ENCODE measurements around the gene SMU1.
A peak's percentile ranks its signal among the peaks of the same experiment; 100 is the strongest.

Gene SMU1

DNA sequence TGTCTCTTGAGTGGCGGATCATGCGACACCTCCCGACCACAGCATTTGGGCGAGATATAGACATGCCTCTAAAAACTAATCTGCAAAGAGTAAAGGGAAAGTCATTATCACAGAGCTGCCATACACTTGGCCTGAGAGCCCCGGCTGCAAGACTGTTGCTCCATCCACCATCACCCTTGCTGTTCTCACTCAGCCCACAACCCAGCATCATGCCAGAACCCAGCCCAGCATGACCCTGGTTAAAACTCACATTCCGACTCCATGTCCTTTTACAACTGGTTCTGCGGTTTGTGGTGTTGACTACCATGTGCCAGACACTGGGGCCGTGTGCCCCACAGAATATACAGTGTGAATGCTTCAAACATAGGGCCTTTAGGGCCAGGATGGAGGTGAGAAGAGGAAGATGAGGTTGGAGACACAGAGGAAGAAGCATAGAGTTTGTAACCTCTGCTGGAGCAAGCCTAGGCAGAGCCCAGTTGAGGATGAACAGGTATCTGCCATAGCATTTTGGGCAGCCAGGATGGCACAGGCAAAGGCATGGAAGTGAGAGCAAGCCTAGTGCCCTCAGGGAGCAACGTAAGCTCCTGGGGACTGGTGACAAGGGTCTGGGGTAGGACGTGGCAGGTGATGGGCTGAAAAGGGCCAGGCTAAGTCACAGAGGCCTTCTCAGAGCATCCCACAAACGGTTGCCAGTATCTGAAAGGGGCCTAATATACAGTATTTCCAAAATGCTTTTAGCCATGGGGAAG lies 37.5 kb upstream of the SMU1 start:
- H3K4me3 ChIP-seq (ENCODE audit: insufficient read depth, low read depth, low read length, poor library complexity, severe bottlenecking) = no peak overlapping the region
- peaks cover 9% of the 10 kb centered on the region for H3K4me1 ChIP-seq (ENCODE audit: control insufficient read depth, insufficient read depth, low read length, poor library complexity, severe bottlenecking)
- no peaks in the 10 kb centered on the region for H3K27me3 ChIP-seq (replicated peaks; ENCODE audit: control insufficient read depth, insufficient read depth, low read length, poor library complexity, severe bottlenecking)

GRCh38 chr9:33112094-33112493 lies 35.6 kb upstream of the SMU1 start:
- Histone ChIP-seq H3K27ac (ENCODE audit: insufficient read depth, low read length, poor library complexity, severe bottlenecking) (no peak overlapping the region), H3K4me3 (ENCODE audit: insufficient read depth, low read depth, low read length, poor library complexity, severe bottlenecking) (no peak overlapping the region), H3K27me3 (replicated peaks; ENCODE audit: control insufficient read depth, insufficient read depth, low read length, poor library complexity, severe bottlenecking) (no peaks in the 10 kb centered on the region), H3K9me3 (ENCODE audit: control insufficient read depth, low read length) (no peaks in the 10 kb centered on the region), H3K4me1 (ENCODE audit: control insufficient read depth, insufficient read depth, low read length, poor library complexity, severe bottlenecking) (peaks cover under 1% of the 10 kb centered on the region), H3K36me3 (ENCODE audit: control insufficient read depth, insufficient read depth, low read length) (peaks cover 34% of the 10 kb centered on the region)
- DNase-seq = no peak

More for the DNA sequence above, 37.5 kb upstream of the SMU1 start:
- DNase-seq = no peak
- H3K36me3 ChIP-seq (ENCODE audit: control insufficient read depth, insufficient read depth, low read length) = peaks cover 36% of the 10 kb centered on the region
- H3K9me3 ChIP-seq (ENCODE audit: control insufficient read depth, low read length) = no peaks in the 10 kb centered on the region
- no peak overlapping the region for H3K27ac ChIP-seq (ENCODE audit: insufficient read depth, low read length, poor library complexity, severe bottlenecking)

DNA sequence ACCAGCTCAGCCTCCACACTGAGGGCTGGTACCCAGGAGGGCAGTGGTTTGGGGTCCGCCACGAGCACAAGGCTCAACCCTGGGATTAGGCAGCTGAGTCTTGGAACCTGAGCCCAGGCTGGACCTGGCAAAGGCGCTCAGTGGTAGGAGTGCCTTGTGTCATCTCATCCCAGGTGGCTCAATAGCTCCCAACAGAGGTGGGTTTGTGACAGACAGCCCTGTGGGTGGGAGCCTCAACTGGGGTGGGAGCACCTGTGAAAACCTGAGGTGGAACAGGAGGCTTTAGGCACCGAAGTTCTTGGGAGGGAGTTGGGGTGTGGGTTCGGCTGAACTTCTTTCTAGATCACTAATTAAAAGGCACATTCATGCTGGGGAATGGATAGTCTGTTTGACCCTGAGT lies 35.2 kb upstream of the SMU1 start:
- Histone ChIP-seq H3K4me3 (ENCODE audit: insufficient read depth, low read depth, low read length, poor library complexity, severe bottlenecking) (no peak overlapping the region), H3K9me3 (ENCODE audit: control insufficient read depth, low read length) (no peaks in the 10 kb centered on the region), H3K27ac (ENCODE audit: insufficient read depth, low read length, poor library complexity, severe bottlenecking) (no peak overlapping the region), H3K36me3 (ENCODE audit: control insufficient read depth, insufficient read depth, low read length) (peaks cover 34% of the 10 kb centered on the region), H3K27me3 (replicated peaks; ENCODE audit: control insufficient read depth, insufficient read depth, low read length, poor library complexity, severe bottlenecking) (no peaks in the 10 kb centered on the region), H3K4me1 (ENCODE audit: control insufficient read depth, insufficient read depth, low read length, poor library complexity, severe bottlenecking) (no peaks in the 10 kb centered on the region)
- no peak for DNase-seq

DNA sequence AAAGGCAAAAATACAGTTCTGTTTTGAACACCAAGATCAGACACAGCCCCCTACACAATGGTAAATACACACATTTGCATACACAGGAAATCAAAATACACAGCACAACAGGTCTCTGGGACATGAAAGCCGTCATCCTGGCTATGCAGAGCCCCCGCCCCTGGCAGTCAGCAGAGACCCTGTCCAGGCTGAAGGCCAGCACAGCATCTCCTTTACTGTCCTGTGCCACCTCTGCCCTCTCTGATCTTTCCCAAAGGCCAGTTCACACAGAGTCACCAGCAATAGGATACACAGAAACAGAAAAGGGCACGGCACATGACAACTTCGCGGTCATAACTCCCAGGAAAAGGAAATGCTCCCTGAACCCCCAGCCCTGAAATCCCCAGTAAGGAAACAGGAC lies 34.2 kb upstream of the SMU1 start:
- Histone ChIP-seq H3K27me3 (replicated peaks; ENCODE audit: control insufficient read depth, insufficient read depth, low read length, poor library complexity, severe bottlenecking) (no peaks in the 10 kb centered on the region), H3K27ac (ENCODE audit: insufficient read depth, low read length, poor library complexity, severe bottlenecking) (no peak overlapping the region), H3K4me1 (ENCODE audit: control insufficient read depth, insufficient read depth, low read length, poor library complexity, severe bottlenecking) (no peaks in the 10 kb centered on the region), H3K9me3 (ENCODE audit: control insufficient read depth, low read length) (no peaks in the 10 kb centered on the region), H3K36me3 (ENCODE audit: control insufficient read depth, insufficient read depth, low read length) (peaks cover 31% of the 10 kb centered on the region), H3K4me3 (ENCODE audit: insufficient read depth, low read depth, low read length, poor library complexity, severe bottlenecking) (no peak overlapping the region)
- DNase-seq = no peak

GRCh38 chr9:33109850-33110595 lies 33.5 kb upstream of the SMU1 start:
- Histone ChIP-seq H3K27ac (ENCODE audit: insufficient read depth, low read length, poor library complexity, severe bottlenecking) (no peak overlapping the region), H3K4me3 (ENCODE audit: insufficient read depth, low read depth, low read length, poor library complexity, severe bottlenecking) (no peak overlapping the region), H3K9me3 (ENCODE audit: control insufficient read depth, low read length) (no peaks in the 10 kb centered on the region), H3K27me3 (replicated peaks; ENCODE audit: control insufficient read depth, insufficient read depth, low read length, poor library complexity, severe bottlenecking) (no peaks in the 10 kb centered on the region), H3K36me3 (ENCODE audit: control insufficient read depth, insufficient read depth, low read length) (peaks cover 29% of the 10 kb centered on the region), H3K4me1 (ENCODE audit: control insufficient read depth, insufficient read depth, low read length, poor library complexity, severe bottlenecking) (no peaks in the 10 kb centered on the region)
- DNase-seq = no peak

DNA sequence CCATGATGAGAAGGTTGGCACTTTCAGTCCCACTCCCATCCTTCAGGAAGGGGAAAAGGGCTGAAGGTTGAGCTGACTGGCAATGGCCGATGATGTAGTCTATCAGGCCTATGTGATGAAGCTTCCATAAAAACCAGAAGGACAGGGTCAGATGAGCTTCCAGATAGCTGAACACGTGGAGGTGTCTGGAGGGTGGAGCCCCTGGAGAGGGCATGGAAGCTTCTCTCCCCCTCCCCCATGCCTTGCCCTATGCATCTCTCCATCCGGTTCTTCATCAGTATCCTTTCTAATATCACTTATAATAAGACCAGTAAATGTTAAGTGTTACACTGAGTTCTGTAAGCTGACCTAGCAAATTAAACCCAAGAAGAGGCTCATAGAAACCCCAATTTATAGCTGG lies 32.6 kb upstream of the SMU1 start:
- H3K4me3 ChIP-seq (ENCODE audit: insufficient read depth, low read depth, low read length, poor library complexity, severe bottlenecking) = no peak overlapping the region
- no peaks in the 10 kb centered on the region for H3K4me1 ChIP-seq (ENCODE audit: control insufficient read depth, insufficient read depth, low read length, poor library complexity, severe bottlenecking)
- peak overlapping the region; percentile 6 for H3K27ac ChIP-seq (ENCODE audit: insufficient read depth, low read length, poor library complexity, severe bottlenecking)
- no peak for DNase-seq
- H3K27me3 ChIP-seq (replicated peaks; ENCODE audit: control insufficient read depth, insufficient read depth, low read length, poor library complexity, severe bottlenecking) = no peaks in the 10 kb centered on the region
- H3K9me3 ChIP-seq (ENCODE audit: control insufficient read depth, low read length) = no peaks in the 10 kb centered on the region
- H3K36me3 ChIP-seq (ENCODE audit: control insufficient read depth, insufficient read depth, low read length) = peaks cover 20% of the 10 kb centered on the region

DNA sequence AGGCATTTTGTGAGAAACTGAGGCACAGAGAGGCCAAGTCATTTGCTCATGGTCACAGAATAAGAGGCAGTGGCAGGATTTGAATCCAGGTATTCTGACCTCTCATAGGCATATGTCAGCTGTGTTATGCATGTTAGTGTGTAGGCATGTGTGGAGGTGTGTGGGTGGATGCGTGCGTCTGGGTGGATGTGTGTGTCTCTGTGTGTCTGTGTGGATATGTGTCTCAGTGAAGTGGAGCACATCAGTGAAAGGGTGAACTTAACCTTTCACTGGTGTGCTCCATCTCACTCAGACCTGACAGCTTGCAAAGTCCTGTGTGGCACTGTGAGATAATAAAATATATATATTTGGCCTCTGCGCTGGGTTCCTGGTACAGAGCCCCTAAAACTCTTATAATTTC lies 32.0 kb upstream of the SMU1 start:
- Histone ChIP-seq H3K27ac (ENCODE audit: insufficient read depth, low read length, poor library complexity, severe bottlenecking) (no peak overlapping the region), H3K9me3 (ENCODE audit: control insufficient read depth, low read length) (no peaks in the 10 kb centered on the region), H3K36me3 (ENCODE audit: control insufficient read depth, insufficient read depth, low read length) (peaks cover 14% of the 10 kb centered on the region), H3K27me3 (replicated peaks; ENCODE audit: control insufficient read depth, insufficient read depth, low read length, poor library complexity, severe bottlenecking) (no peaks in the 10 kb centered on the region), H3K4me3 (ENCODE audit: insufficient read depth, low read depth, low read length, poor library complexity, severe bottlenecking) (no peak overlapping the region), H3K4me1 (ENCODE audit: control insufficient read depth, insufficient read depth, low read length, poor library complexity, severe bottlenecking) (no peaks in the 10 kb centered on the region)
- DNase-seq = no peak

- H3K4me1 ChIP-seq (ENCODE audit: control insufficient read depth, insufficient read depth, low read length, poor library complexity, severe bottlenecking) = no peaks in the 10 kb centered on the region
- no peak for DNase-seq
- peaks cover 7% of the 10 kb centered on the region for H3K36me3 ChIP-seq (ENCODE audit: control insufficient read depth, insufficient read depth, low read length)
- no peaks in the 10 kb centered on the region for H3K27me3 ChIP-seq (replicated peaks; ENCODE audit: control insufficient read depth, insufficient read depth, low read length, poor library complexity, severe bottlenecking)
- H3K4me3 ChIP-seq (ENCODE audit: insufficient read depth, low read depth, low read length, poor library complexity, severe bottlenecking) = no peak overlapping the region
- no peak overlapping the region for H3K27ac ChIP-seq (ENCODE audit: insufficient read depth, low read length, poor library complexity, severe bottlenecking)
- no peaks in the 10 kb centered on the region for H3K9me3 ChIP-seq (ENCODE audit: control insufficient read depth, low read length)
Observed at GRCh38 chr9:33107762-33108161, 31.3 kb upstream of the SMU1 start.

DNA sequence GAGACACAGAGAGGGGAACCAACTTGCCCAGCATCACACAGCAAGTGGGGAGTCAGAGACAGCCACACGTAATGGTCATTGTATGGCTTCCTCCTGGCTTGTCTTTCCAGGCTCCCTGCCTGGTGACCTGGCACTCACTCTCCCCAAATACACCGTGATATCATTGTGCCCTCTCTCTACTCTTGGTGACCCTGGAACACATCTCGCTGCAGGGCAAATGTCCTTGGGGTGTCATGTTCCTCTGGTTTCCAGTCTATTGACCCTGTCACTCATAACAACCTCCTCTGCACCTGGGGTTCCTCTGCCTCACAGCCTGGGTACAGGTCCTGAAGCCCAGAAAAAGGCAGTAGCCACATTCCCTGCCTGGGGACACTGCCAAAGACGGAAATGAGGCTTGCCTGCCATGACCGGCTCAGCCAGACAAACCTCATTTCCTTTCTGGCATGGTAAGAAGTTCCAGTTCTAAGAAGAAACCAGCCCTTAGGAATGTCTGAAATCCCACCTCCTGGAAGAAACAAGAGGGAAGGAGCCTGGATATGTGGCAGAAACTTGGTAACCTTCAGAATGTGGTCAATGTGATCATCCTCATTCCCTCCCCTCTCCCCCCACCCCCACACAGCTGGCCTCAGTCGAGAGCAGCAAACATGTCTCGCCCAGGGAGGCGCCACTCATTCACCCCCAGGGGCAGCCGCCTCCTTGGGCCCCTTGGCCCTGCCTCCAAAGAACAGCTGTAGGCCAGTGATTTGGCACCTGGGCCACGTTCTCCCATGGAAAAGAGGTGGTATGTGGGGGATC lies 30.6 kb upstream of the SMU1 start:
- no peaks in the 10 kb centered on the region for H3K27me3 ChIP-seq (replicated peaks; ENCODE audit: control insufficient read depth, insufficient read depth, low read length, poor library complexity, severe bottlenecking)
- H3K36me3 ChIP-seq (ENCODE audit: control insufficient read depth, insufficient read depth, low read length) = no peaks in the 10 kb centered on the region
- no peaks in the 10 kb centered on the region for H3K4me1 ChIP-seq (ENCODE audit: control insufficient read depth, insufficient read depth, low read length, poor library complexity, severe bottlenecking)
- DNase-seq = no peak
- H3K9me3 ChIP-seq (ENCODE audit: control insufficient read depth, low read length) = no peaks in the 10 kb centered on the region
- H3K4me3 ChIP-seq (ENCODE audit: insufficient read depth, low read depth, low read length, poor library complexity, severe bottlenecking) = no peak overlapping the region
- no peak overlapping the region for H3K27ac ChIP-seq (ENCODE audit: insufficient read depth, low read length, poor library complexity, severe bottlenecking)

GRCh38 chr9:33106372-33106771 lies 29.9 kb upstream of the SMU1 start:
- no peaks in the 10 kb centered on the region for H3K36me3 ChIP-seq (ENCODE audit: control insufficient read depth, insufficient read depth, low read length)
- H3K27me3 ChIP-seq (replicated peaks; ENCODE audit: control insufficient read depth, insufficient read depth, low read length, poor library complexity, severe bottlenecking) = no peaks in the 10 kb centered on the region
- H3K27ac ChIP-seq (ENCODE audit: insufficient read depth, low read length, poor library complexity, severe bottlenecking) = no peak overlapping the region
- H3K9me3 ChIP-seq (ENCODE audit: control insufficient read depth, low read length) = no peaks in the 10 kb centered on the region
- no peak for DNase-seq
- no peaks in the 10 kb centered on the region for H3K4me1 ChIP-seq (ENCODE audit: control insufficient read depth, insufficient read depth, low read length, poor library complexity, severe bottlenecking)
- H3K4me3 ChIP-seq (ENCODE audit: insufficient read depth, low read depth, low read length, poor library complexity, severe bottlenecking) = no peak overlapping the region

All from effector memory CD4-positive, alpha-beta T cell (primary cell).